ENCODE data around the gene ZNF574.
"Not testable (repeated sequence)": the region's sequence is repeated elsewhere in the genome, so short reads cannot be mapped to it uniquely, and the experiment has no call there.

Gene ZNF574

GRCh38 chr19:42034640-42035391 is 41.1 kb upstream of the ZNF574 start:
- H3K4me3 ChIP-seq (ENCODE audit: low read length); H3K9me3 ChIP-seq (ENCODE audit: control insufficient read depth, insufficient read depth, low read length); H3F3A ChIP-seq (ENCODE audit: control insufficient read depth, insufficient read depth); H4K20me1 ChIP-seq (ENCODE audit: control insufficient read depth, insufficient read depth, low read depth, low read length); H3K27ac ChIP-seq (ENCODE audit: low read depth, low read length); H3K9me2 ChIP-seq (replicated peaks; ENCODE audit: control insufficient read depth, low read length); H3K4me1 ChIP-seq (ENCODE audit: control insufficient read depth, low read length); H3K27me3 ChIP-seq (ENCODE audit: control insufficient read depth, low read length); H3K79me2 ChIP-seq (ENCODE audit: control insufficient read depth, low read length); H3K36me3 ChIP-seq (ENCODE audit: control insufficient read depth, low read length): not testable (repeated sequence)
- peak overlapping the region; percentile 51 for H3K4me2 ChIP-seq (ENCODE audit: low read length)
- TF ChIP-seq, protein P1, sequence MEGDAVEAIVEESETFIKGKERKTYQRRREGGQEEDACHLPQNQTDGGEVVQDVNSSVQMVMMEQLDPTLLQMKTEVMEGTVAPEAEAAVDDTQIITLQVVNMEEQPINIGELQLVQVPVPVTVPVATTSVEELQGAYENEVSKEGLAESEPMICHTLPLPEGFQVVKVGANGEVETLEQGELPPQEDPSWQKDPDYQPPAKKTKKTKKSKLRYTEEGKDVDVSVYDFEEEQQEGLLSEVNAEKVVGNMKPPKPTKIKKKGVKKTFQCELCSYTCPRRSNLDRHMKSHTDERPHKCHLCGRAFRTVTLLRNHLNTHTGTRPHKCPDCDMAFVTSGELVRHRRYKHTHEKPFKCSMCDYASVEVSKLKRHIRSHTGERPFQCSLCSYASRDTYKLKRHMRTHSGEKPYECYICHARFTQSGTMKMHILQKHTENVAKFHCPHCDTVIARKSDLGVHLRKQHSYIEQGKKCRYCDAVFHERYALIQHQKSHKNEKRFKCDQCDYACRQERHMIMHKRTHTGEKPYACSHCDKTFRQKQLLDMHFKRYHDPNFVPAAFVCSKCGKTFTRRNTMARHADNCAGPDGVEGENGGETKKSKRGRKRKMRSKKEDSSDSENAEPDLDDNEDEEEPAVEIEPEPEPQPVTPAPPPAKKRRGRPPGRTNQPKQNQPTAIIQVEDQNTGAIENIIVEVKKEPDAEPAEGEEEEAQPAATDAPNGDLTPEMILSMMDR (IDR thresholded peaks at IDR 0.05; ENCODE audit: low read depth, low read length, poor library complexity, severe bottlenecking): peak; percentile 93

- Histone ChIP-seq H3K4me3 (ENCODE audit: low read length) (no peak overlapping the region), H3F3A (ENCODE audit: control insufficient read depth, insufficient read depth) (no peaks in the 10 kb centered on the region), H3K9me3 (ENCODE audit: control insufficient read depth, insufficient read depth, low read length) (no peaks in the 10 kb centered on the region), H4K20me1 (ENCODE audit: control insufficient read depth, insufficient read depth, low read depth, low read length) (no peaks in the 10 kb centered on the region), H3K36me3 (ENCODE audit: control insufficient read depth, low read length) (no peaks in the 10 kb centered on the region), H3K9me2 (replicated peaks; ENCODE audit: control insufficient read depth, low read length) (no peaks in the 10 kb centered on the region), H3K79me2 (ENCODE audit: control insufficient read depth, low read length) (no peaks in the 10 kb centered on the region), H3K4me2 (ENCODE audit: low read length) (no peak overlapping the region), H3K27me3 (ENCODE audit: control insufficient read depth, low read length) (peaks cover under 1% of the 10 kb centered on the region; the same call in 1 of the 2 replicates), H3K27ac (ENCODE audit: low read depth, low read length) (no peak overlapping the region), H3K4me1 (ENCODE audit: control insufficient read depth, low read length) (peaks cover 8% of the 10 kb centered on the region)
- TF ChIP-seq EZH2phosphoT487 (IDR thresholded peaks at IDR 0.05; ENCODE audit: borderline replicate concordance, low read length): no peak
- TF ChIP-seq, protein P1 (IDR thresholded peaks at IDR 0.05; ENCODE audit: low read depth, low read length, poor library complexity, severe bottlenecking): no peak
These were observed 38.3 kb upstream of the ZNF574 start for GRCh38 chr19:42037649-42038048.

DNA sequence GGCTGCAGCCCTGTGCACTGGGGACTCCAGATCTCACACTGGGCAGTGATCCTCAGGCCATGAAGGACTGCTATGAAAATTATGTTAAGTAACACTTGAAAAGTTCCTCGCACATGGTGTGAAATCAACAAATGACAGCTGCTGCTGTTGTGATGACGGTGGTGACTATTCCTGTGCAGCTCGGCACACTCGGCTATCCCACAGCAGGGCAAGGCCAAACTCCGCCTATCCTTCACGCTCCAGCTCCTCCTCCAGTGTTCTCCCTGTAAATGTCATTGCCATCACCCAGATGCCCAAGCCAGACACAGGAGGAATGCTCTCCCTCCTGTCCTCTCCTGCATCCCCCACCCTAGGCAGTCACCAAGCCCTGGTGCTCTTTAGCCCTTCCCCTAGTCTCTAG is 37.3 kb upstream of the ZNF574 start:
- no peaks in the 10 kb centered on the region for H4K20me1 ChIP-seq (ENCODE audit: control insufficient read depth, insufficient read depth, low read depth, low read length)
- H3K4me2 ChIP-seq (ENCODE audit: low read length): no peak overlapping the region
- TF ChIP-seq, protein P1 (IDR thresholded peaks at IDR 0.05; ENCODE audit: low read depth, low read length, poor library complexity, severe bottlenecking): no peak
- TF ChIP-seq EZH2phosphoT487 (IDR thresholded peaks at IDR 0.05; ENCODE audit: borderline replicate concordance, low read length): no peak
- no peaks in the 10 kb centered on the region for H3K9me2 ChIP-seq (replicated peaks; ENCODE audit: control insufficient read depth, low read length)
- H3K9me3 ChIP-seq (ENCODE audit: control insufficient read depth, insufficient read depth, low read length): no peaks in the 10 kb centered on the region
- peaks cover 8% of the 10 kb centered on the region for H3K4me1 ChIP-seq (ENCODE audit: control insufficient read depth, low read length)
- no peaks in the 10 kb centered on the region for H3K27me3 ChIP-seq (ENCODE audit: control insufficient read depth, low read length)
- H3K36me3 ChIP-seq (ENCODE audit: control insufficient read depth, low read length): no peaks in the 10 kb centered on the region
- no peaks in the 10 kb centered on the region for H3K79me2 ChIP-seq (ENCODE audit: control insufficient read depth, low read length)
- H3K4me3 ChIP-seq (ENCODE audit: low read length): no peak overlapping the region
- H3K27ac ChIP-seq (ENCODE audit: low read depth, low read length): no peak overlapping the region
- H3F3A ChIP-seq (ENCODE audit: control insufficient read depth, insufficient read depth): no peaks in the 10 kb centered on the region

All from DOHH2 (cell line).